Hepatocyte (in vitro differentiated cells): ENCODE measurements around the gene PCYT1A. TPM values are rescaled to one million over a fixed set of nuclear protein-coding genes. Genes with fewer than 3 reads are reported as not detected.
"Not testable (repeated sequence)": the region's sequence is repeated elsewhere in the genome, so short reads cannot be mapped to it uniquely, and the experiment has no call there.

Experiments used
- DNase-seq: peaks from one replicate; pipeline ENCODE4 v3.0.0-alpha.2; 2016; ENCODE audit warnings: low spot score
- H2AFZ ChIP-seq: fragments of 200-600 bp; sonication (generic); 2 replicates; pipeline ENCODE4 v1.6.0; 2016; ENCODE audit warnings: antibody characterized with exemption, mild to moderate bottlenecking
- H3K27ac ChIP-seq: fragments of 200-600 bp; sonication (generic); 2 replicates; pipeline ENCODE4 v1.5.1; 2016; ENCODE audit warnings: mild to moderate bottlenecking
- H3K27me3 ChIP-seq: fragments of 200-600 bp; sonication (generic); 2 replicates; pipeline ENCODE4 v1.6.1; 2016
- H3K36me3 ChIP-seq: fragments of 200-600 bp; sonication (generic); replicated peaks from 2 replicates; pipeline ENCODE4 v1.5.1; 2016; ENCODE audit warnings: low read depth; ENCODE audit not compliant: insufficient read depth
- H3K4me1 ChIP-seq: fragments of 200-600 bp; sonication (generic); 2 replicates; pipeline ENCODE4 v1.5.1; 2016; ENCODE audit warnings: mild to moderate bottlenecking, moderate library complexity; ENCODE audit not compliant: insufficient read depth
- H3K4me2 ChIP-seq: fragments of 200-600 bp; sonication (generic); 2 replicates; pipeline ENCODE4 v1.6.0; 2016
- H3K4me3 ChIP-seq: fragments of 200-600 bp; sonication (generic); 2 replicates; pipeline ENCODE4 v1.5.1; 2016; ENCODE audit warnings: mild to moderate bottlenecking
- H3K79me2 ChIP-seq: fragments of 200-600 bp; sonication (generic); 2 replicates; pipeline ENCODE4 v1.6.0; 2017; ENCODE audit warnings: mild to moderate bottlenecking
- H3K9me2 ChIP-seq: fragments of 200-600 bp; sonication (generic); replicated peaks from 2 replicates; pipeline ENCODE4 v1.6.0; 2017; ENCODE audit warnings: mild to moderate bottlenecking; ENCODE audit not compliant: insufficient read depth
- H3K9me3 ChIP-seq: fragments of 200-600 bp; sonication (generic); 2 replicates; pipeline ENCODE4 v1.5.1; 2016; ENCODE audit warnings: low read depth, mild to moderate bottlenecking
- H4K20me1 ChIP-seq: fragments of 200-600 bp; sonication (generic); 2 replicates; pipeline ENCODE4 v1.6.0; 2016; ENCODE audit warnings: mild to moderate bottlenecking; ENCODE audit not compliant: insufficient read depth, poor library complexity, severe bottlenecking
- EZH2 ChIP-seq: fragments of 200-600 bp; sonication (generic); IDR thresholded peaks from 2 replicates; pipeline ENCODE4 v1.6.1; 2016; ENCODE audit warnings: antibody characterized with exemption, mild to moderate bottlenecking, borderline replicate concordance
- EZH2phosphoT487 ChIP-seq: fragments of 200-600 bp; sonication (generic); IDR thresholded peaks from one replicate; pipeline ENCODE4 v1.6.1; 2018; ENCODE audit warnings: antibody characterized with exemption, mild to moderate bottlenecking, low read depth, moderate library complexity; ENCODE audit not compliant: unreplicated experiment, severe bottlenecking
- WGBS: methylation state at CpG from one replicate; pipeline ENCODE4 v1.1.6; 2016; ENCODE audit warnings: low lambda C conversion rate; ENCODE audit errors: missing lambda C conversion rate; 5-methylcytosine and 5-hydroxymethylcytosine counted together
- polyA plus RNA-seq: library from polyadenylated mRNA; unstranded; fragments of >200 nt; fragmentation: Nextera tagmentation; extraction: Ambion mirVana; gene quantifications from 2 replicates; pipeline ENCODE4 v1.2.1, GENCODE V29; 2016
- total RNA-seq: library from RNA; depleted of rRNA; stranded (reverse); fragments of >200 nt; gene quantifications from 2 replicates; pipeline ENCODE4 v1.2.3, GENCODE V29; 2014
- TF ChIP-seq, protein P1 (sequence below): fragments of 200-600 bp; sonication (generic); IDR thresholded peaks from 2 replicates; pipeline ENCODE4 v1.5.1; 2016; ENCODE audit warnings: antibody characterized with exemption, mild to moderate bottlenecking; ENCODE audit not compliant: poor library complexity

The PCYT1A gene
- total and polyA plus RNA-seq, 2 experiments from 2014 or later: 23.8 to 69.7 TPM

- Histone ChIP-seq H3K79me2 (peaks cover 6% of the 10 kb centered on the region), H3K4me3 (no peak overlapping the region), H3K4me2 (no peak overlapping the region), H3K9me2 (no peaks in the 10 kb centered on the region), H3K9me3 (no peaks in the 10 kb centered on the region), H3K4me1 (no peaks in the 10 kb centered on the region), H3K27me3 (no peaks in the 10 kb centered on the region), H3K27ac (no peak overlapping the region), H3K36me3 (no peaks in the 10 kb centered on the region), H4K20me1 (no peaks in the 10 kb centered on the region), H2AFZ (no peak overlapping the region)
- 100% methylated on average over 3 of the region's 3 CpGs for WGBS
- DNase-seq: no peak
- TF ChIP-seq, protein P1, sequence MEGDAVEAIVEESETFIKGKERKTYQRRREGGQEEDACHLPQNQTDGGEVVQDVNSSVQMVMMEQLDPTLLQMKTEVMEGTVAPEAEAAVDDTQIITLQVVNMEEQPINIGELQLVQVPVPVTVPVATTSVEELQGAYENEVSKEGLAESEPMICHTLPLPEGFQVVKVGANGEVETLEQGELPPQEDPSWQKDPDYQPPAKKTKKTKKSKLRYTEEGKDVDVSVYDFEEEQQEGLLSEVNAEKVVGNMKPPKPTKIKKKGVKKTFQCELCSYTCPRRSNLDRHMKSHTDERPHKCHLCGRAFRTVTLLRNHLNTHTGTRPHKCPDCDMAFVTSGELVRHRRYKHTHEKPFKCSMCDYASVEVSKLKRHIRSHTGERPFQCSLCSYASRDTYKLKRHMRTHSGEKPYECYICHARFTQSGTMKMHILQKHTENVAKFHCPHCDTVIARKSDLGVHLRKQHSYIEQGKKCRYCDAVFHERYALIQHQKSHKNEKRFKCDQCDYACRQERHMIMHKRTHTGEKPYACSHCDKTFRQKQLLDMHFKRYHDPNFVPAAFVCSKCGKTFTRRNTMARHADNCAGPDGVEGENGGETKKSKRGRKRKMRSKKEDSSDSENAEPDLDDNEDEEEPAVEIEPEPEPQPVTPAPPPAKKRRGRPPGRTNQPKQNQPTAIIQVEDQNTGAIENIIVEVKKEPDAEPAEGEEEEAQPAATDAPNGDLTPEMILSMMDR: no peak
Observed at GRCh38 chr3:196314597-196314996, 27.1 kb upstream of the PCYT1A start.

- H3K4me3 ChIP-seq, H3K36me3 ChIP-seq, H3K27ac ChIP-seq, H3K79me2 ChIP-seq, H3K9me3 ChIP-seq, H4K20me1 ChIP-seq, DNase-seq, H3K4me2 ChIP-seq, H3K27me3 ChIP-seq, H3K4me1 ChIP-seq, H3K9me2 ChIP-seq, H2AFZ ChIP-seq: not testable (repeated sequence)
- WGBS: 90% methylated on average over 7 of the region's 7 CpGs
Observed at GRCh38 chr3:196314086-196314485, 26.6 kb upstream of the PCYT1A start.

GRCh38 chr3:196302960-196303359 is 15.4 kb upstream of the PCYT1A start:
- H3K27ac ChIP-seq, H3K4me1 ChIP-seq: not testable (repeated sequence)
- WGBS: 95% methylated on average over 7 of the region's 8 CpGs

GRCh38 chr3:196302551-196302950 is 15.0 kb upstream of the PCYT1A start:
- not testable (repeated sequence) for H3K36me3 ChIP-seq, H3K4me1 ChIP-seq, H3K4me3 ChIP-seq, H2AFZ ChIP-seq, H3K27ac ChIP-seq, H4K20me1 ChIP-seq, H3K9me2 ChIP-seq, DNase-seq, H3K9me3 ChIP-seq, H3K4me2 ChIP-seq, H3K27me3 ChIP-seq, H3K79me2 ChIP-seq
- 97% methylated on average over 8 of the region's 10 CpGs for WGBS

More at GRCh38 chr3:196302960-196303359, 15.4 kb upstream of the PCYT1A start:
- not testable (repeated sequence) for H3K9me2 ChIP-seq, H4K20me1 ChIP-seq, H3K79me2 ChIP-seq, H3K9me3 ChIP-seq, H3K36me3 ChIP-seq, H3K4me2 ChIP-seq, H3K4me3 ChIP-seq, H3K27me3 ChIP-seq, DNase-seq, H2AFZ ChIP-seq

GRCh38 chr3:196298521-196298920 is 11.0 kb upstream of the PCYT1A start:
- Histone ChIP-seq H3K79me2 (no peaks in the 10 kb centered on the region), H3K4me2 (no peak overlapping the region), H3K9me3 (no peaks in the 10 kb centered on the region), H3K9me2 (no peaks in the 10 kb centered on the region), H2AFZ (no peak overlapping the region), H3K4me1 (no peaks in the 10 kb centered on the region), H3K36me3 (no peaks in the 10 kb centered on the region), H3K4me3 (no peak overlapping the region), H3K27ac (no peak overlapping the region), H3K27me3 (no peaks in the 10 kb centered on the region), H4K20me1 (no peaks in the 10 kb centered on the region)
- WGBS: 100% methylated on average over 2 of the region's 2 CpGs
- TF ChIP-seq EZH2phosphoT487 (no peak), EZH2 (no peak)
- TF ChIP-seq, protein P1: no peak
- no peak for DNase-seq
